Activated T-cell treated with anti-CD3 and anti-CD28 coated beads, Interleukin-2, amount 50 U/mL, for 24 hours (primary cell): ENCODE measurements around the gene OR51B2.

Experiments used
- DNase-seq: peaks from one replicate; pipeline ENCODE4 v3.0.0-alpha.2; 2020
- H3K27ac Mint-ChIP-seq: 2 replicates; pipeline ENCODE4 v1.8.0; 2020; ENCODE audit warnings: mild to moderate bottlenecking, mixed read lengths
- H3K27me3 Mint-ChIP-seq: 2 replicates; pipeline ENCODE4 v1.8.0; 2020; ENCODE audit warnings: mixed read lengths
- H3K36me3 Mint-ChIP-seq: 2 replicates; pipeline ENCODE4 v1.8.0; 2020; ENCODE audit warnings: low read depth, mixed read lengths
- H3K4me1 Mint-ChIP-seq: 2 replicates; pipeline ENCODE4 v1.8.0; 2020; ENCODE audit warnings: low read depth, mixed read lengths
- H3K4me3 Mint-ChIP-seq: 2 replicates; pipeline ENCODE4 v1.8.0; 2020; ENCODE audit warnings: mild to moderate bottlenecking, moderate library complexity, mixed read lengths
- H3K9me3 Mint-ChIP-seq: 2 replicates; pipeline ENCODE4 v1.8.0; 2020; ENCODE audit warnings: mixed read lengths

The OR51B2 gene

GRCh38 chr11:5282628-5283027, 41.5 kb downstream of the OR51B2 start:
- DNase-seq, result no peak
- no peak overlapping the region for H3K27ac Mint-ChIP-seq
- H3K4me1 Mint-ChIP-seq, result no peaks in the 10 kb centered on the region
- no peaks in the 10 kb centered on the region for H3K36me3 Mint-ChIP-seq
- H3K9me3 Mint-ChIP-seq, result no peaks in the 10 kb centered on the region
- no peaks in the 10 kb centered on the region for H3K27me3 Mint-ChIP-seq
- H3K4me3 Mint-ChIP-seq, result no peak overlapping the region

- no peak overlapping the region for H3K4me3 Mint-ChIP-seq
- H3K36me3 Mint-ChIP-seq, result no peaks in the 10 kb centered on the region
- DNase-seq, result no peak
- no peak overlapping the region for H3K27ac Mint-ChIP-seq
- no peaks in the 10 kb centered on the region for H3K4me1 Mint-ChIP-seq
- H3K27me3 Mint-ChIP-seq, result no peaks in the 10 kb centered on the region
- H3K9me3 Mint-ChIP-seq, result no peaks in the 10 kb centered on the region
Measured at GRCh38 chr11:5281596-5281995, 42.5 kb downstream of the OR51B2 start.

DNA sequence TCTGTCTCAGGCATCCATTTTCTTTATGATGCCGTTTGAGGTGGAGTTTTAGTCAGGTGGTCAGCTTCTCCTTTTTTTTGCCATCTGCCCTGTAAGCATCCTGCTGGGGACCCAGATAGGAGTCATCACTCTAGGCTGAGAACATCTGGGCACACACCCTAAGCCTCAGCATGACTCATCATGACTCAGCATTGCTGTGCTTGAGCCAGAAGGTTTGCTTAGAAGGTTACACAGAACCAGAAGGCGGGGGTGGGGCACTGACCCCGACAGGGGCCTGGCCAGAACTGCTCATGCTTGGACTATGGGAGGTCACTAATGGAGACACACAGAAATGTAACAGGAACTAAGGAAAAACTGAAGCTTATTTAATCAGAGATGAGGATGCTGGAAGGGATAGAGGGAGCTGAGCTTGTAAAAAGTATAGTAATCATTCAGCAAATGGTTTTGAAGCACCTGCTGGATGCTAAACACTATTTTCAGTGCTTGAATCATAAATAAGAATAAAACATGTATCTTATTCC, 43.5 kb downstream of the OR51B2 start:
- Mint-ChIP-seq H3K4me1 (no peaks in the 10 kb centered on the region), H3K4me3 (no peak overlapping the region), H3K27me3 (no peaks in the 10 kb centered on the region), H3K27ac (no peak overlapping the region), H3K36me3 (no peaks in the 10 kb centered on the region), H3K9me3 (no peaks in the 10 kb centered on the region)
- DNase-seq, result no peak

DNA sequence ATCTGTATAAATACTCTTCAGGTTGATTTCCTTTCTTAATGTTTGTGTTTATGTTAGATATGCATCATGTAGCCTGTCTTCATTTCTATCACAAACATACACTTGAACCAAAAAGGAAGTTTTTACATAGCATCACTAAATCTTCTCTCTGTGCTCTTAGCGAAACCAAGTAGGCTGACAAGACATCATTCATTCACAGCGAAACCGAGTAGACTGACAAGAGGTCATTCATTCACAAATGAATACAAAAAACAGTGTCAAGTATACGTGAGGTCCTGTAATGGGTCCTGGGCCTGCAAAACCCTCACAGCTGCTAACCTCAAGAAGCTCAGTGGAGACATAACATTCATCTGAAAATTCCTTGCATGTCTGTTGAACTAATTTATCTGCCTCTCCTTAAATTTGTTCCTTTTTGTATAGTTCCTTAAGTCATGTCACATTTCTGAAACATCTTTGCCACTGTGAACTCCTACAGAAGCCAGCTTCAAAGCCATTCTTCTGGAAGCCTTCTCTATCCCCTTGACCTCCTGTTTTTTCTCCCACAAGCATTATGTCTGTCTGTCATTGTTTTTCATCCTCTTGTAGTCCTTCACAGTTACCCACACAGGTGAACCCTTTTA, 44.5 kb downstream of the OR51B2 start:
- H3K4me3 Mint-ChIP-seq, result no peak overlapping the region
- H3K9me3 Mint-ChIP-seq, result no peaks in the 10 kb centered on the region
- H3K27ac Mint-ChIP-seq, result no peak overlapping the region
- no peaks in the 10 kb centered on the region for H3K4me1 Mint-ChIP-seq
- H3K36me3 Mint-ChIP-seq, result no peaks in the 10 kb centered on the region
- DNase-seq, result no peak
- peaks cover under 1% of the 10 kb centered on the region for H3K27me3 Mint-ChIP-seq

DNA sequence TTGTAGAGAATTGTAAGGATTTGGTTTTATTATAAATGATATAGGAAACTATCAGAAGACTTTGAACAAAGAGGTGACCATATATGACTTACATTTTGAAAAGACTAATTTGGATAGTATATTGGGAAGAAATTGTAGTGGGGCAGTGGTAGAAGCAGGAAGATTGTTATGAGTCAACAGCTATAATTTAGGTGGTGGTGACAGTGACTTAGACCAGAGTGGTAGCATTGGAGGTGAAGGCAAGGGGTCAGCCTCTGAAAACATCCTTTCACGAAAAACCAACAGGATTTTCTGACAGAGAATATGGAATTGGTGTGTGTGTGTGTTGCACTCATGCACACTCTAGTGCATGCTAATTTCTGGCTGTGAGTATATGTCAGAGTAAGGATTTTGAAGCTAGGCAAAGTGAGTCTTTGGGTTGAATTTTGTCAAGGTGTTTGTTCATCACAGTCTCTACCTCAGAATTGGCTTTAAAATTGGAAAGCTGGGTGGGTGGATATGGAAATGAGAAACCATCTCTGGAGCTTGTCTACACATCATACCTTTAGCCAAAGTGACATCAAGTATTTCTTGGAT, 46.2 kb downstream of the OR51B2 start:
- no peak for DNase-seq
- Mint-ChIP-seq H3K4me1 (no peaks in the 10 kb centered on the region), H3K27me3 (peaks cover 5% of the 10 kb centered on the region), H3K9me3 (no peaks in the 10 kb centered on the region), H3K4me3 (no peak overlapping the region), H3K36me3 (no peaks in the 10 kb centered on the region), H3K27ac (no peak overlapping the region)

GRCh38 chr11:5276697-5277096, 47.4 kb downstream of the OR51B2 start:
- Mint-ChIP-seq H3K27ac (no peak overlapping the region), H3K27me3 (peaks cover 5% of the 10 kb centered on the region), H3K4me3 (no peak overlapping the region), H3K36me3 (no peaks in the 10 kb centered on the region), H3K4me1 (no peaks in the 10 kb centered on the region), H3K9me3 (no peaks in the 10 kb centered on the region)
- DNase-seq, result no peak

GRCh38 chr11:5275369-5276110, 48.6 kb downstream of the OR51B2 start:
- Mint-ChIP-seq H3K4me1 (no peaks in the 10 kb centered on the region), H3K36me3 (no peaks in the 10 kb centered on the region), H3K27me3 (peaks cover 5% of the 10 kb centered on the region), H3K27ac (no peak overlapping the region), H3K9me3 (no peaks in the 10 kb centered on the region), H3K4me3 (no peak overlapping the region)
- no peak for DNase-seq

DNA sequence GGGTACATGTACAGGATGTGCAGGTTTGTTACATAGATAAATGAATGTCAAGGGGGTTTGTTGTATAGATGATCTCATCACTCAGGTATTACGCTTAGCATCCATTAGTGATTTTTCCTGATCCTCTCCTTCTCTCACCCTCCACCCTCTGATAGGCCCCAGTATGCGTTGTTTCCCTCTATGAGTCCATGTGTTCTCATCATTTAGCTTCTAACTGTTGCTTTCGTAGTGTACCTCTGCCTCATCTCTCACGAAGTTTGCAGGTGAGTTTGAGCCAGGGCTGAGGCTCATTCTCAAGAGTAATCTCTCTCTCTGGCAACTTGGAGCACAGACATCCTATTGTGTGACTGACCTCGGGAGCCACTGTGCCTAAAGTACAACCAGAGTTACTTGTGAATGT, 49.7 kb downstream of the OR51B2 start:
- no peak overlapping the region for H3K4me3 Mint-ChIP-seq
- H3K9me3 Mint-ChIP-seq, result no peaks in the 10 kb centered on the region
- no peaks in the 10 kb centered on the region for H3K36me3 Mint-ChIP-seq
- no peak overlapping the region for H3K27ac Mint-ChIP-seq
- no peaks in the 10 kb centered on the region for H3K4me1 Mint-ChIP-seq
- no peak for DNase-seq
- H3K27me3 Mint-ChIP-seq, result peaks cover 5% of the 10 kb centered on the region
